Testis (tissue), 3 donors: Measurements from ENCODE around the gene SLC36A1. TPM values are rescaled to one million over a fixed set of nuclear protein-coding genes. Genes with fewer than 3 reads are reported as not detected.

Experiments used
- DNase-seq: peaks from one replicate; pipeline ENCODE4 v3.0.0-alpha.2; 2019
- H3K27ac ChIP-seq, 2 donors: fragments of 200-600 bp; sonication (generic); one replicate each; pipeline ENCODE4 v1.5.1; 2019
- H3K27me3 ChIP-seq: fragments of 200-600 bp; sonication (generic); one replicate; pipeline ENCODE4 v1.5.1; 2019
- H3K36me3 ChIP-seq: fragments of 200-600 bp; sonication (generic); one replicate; pipeline ENCODE4 v1.5.1; 2017; ENCODE audit warnings: low read depth; ENCODE audit errors: missing control alignments
- H3K4me1 ChIP-seq: fragments of 200-600 bp; sonication (generic); one replicate; pipeline ENCODE4 v1.5.1; 2019
- H3K4me3 ChIP-seq, 2 donors: fragments of 200-600 bp; sonication (generic); one replicate each; pipeline ENCODE4 v1.5.1; 2017 to 2019
- H3K9me3 ChIP-seq: fragments of 200-600 bp; sonication (generic); one replicate; pipeline ENCODE4 v1.5.1; 2017
- POLR2A ChIP-seq: fragments of 450-650 bp; IDR thresholded peaks from one replicate; pipeline ENCODE4 v1.6.1; 2017; ENCODE audit warnings: antibody characterized with exemption, mild to moderate bottlenecking, moderate library complexity
- WGBS, 2 donors: methylation state at CpG; one replicate each; pipeline ENCODE4 v1.1.5; 2018; 5-methylcytosine and 5-hydroxymethylcytosine counted together
- intact Hi-C: fragments of 100-400 bp; cut with DNase I; formaldehyde crosslinking; loops from one replicate; pipeline ENCODE4 v1.15.1; 2023; ENCODE audit warnings: low total_unique reads
- polyA plus RNA-seq: library from polyadenylated mRNA; stranded (reverse); fragments of 350-450 nt; fragmentation: Illumina TruSeq; extraction: RNeasy Lipid Tissue Mini Kit (QIAGEN cat#74804); gene quantifications from one replicate; pipeline ENCODE4 v1.2.3, GENCODE V29; 2014; ENCODE audit warnings: low read depth, low replicate concordance; ENCODE audit not compliant: insufficient read depth
- total RNA-seq, 2 donors: library from RNA; depleted of rRNA; stranded (reverse); fragments of >200 nt; gene quantifications; one replicate each; pipeline ENCODE4 v1.2.3, GENCODE V29; 2016
- TF ChIP-seq, protein P1 (sequence below), 3 experiments: fragments of 450-650 bp in 2 of 3; fragments of 200-600 bp in 1 of 3; sonication (generic) in 1 of 3; IDR thresholded peaks; one replicate each; pipeline ENCODE4 v1.5.1; 2016 to 2019; ENCODE audit warnings: antibody characterized with exemption in 3 of 3, mild to moderate bottlenecking in 2 of 3, moderate library complexity in 1 of 3

Gene SLC36A1
- total and polyA plus RNA-seq, 3 donors from 2014 or later: 31.2 to 33.4 (median 31.3) TPM

DNA sequence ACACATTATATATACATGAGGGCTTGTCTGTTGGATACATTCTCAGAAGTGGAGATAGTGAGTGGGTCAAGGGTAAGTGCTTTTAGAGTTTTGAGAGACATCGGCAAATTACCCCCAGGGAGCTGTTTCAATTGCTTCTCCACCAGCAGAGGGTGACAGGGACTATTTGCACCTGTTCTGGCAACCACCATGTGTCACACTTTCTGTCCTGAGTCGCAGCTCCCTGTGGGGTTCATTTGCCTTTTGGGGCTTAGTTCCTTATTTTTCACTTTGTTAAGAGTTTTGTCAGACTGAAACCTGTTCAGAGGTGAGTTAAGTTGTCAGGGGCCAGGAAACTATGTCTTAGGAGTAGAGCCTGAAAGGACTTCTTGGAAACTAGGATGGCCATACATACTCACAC lies 20.1 kb upstream of the SLC36A1 start:
- no peaks in the 10 kb centered on the region for H3K4me1 ChIP-seq
- H3K9me3 ChIP-seq: no peaks in the 10 kb centered on the region
- no peaks in the 10 kb centered on the region for H3K27me3 ChIP-seq
- intact Hi-C loops: no loop called here
- no peak overlapping the region for H3K4me3 ChIP-seq
- DNase-seq: no peak
- TF ChIP-seq, protein P1, sequence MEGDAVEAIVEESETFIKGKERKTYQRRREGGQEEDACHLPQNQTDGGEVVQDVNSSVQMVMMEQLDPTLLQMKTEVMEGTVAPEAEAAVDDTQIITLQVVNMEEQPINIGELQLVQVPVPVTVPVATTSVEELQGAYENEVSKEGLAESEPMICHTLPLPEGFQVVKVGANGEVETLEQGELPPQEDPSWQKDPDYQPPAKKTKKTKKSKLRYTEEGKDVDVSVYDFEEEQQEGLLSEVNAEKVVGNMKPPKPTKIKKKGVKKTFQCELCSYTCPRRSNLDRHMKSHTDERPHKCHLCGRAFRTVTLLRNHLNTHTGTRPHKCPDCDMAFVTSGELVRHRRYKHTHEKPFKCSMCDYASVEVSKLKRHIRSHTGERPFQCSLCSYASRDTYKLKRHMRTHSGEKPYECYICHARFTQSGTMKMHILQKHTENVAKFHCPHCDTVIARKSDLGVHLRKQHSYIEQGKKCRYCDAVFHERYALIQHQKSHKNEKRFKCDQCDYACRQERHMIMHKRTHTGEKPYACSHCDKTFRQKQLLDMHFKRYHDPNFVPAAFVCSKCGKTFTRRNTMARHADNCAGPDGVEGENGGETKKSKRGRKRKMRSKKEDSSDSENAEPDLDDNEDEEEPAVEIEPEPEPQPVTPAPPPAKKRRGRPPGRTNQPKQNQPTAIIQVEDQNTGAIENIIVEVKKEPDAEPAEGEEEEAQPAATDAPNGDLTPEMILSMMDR (IDR thresholded peaks at IDR 0.05): no peak
- no peak for TF ChIP-seq POLR2A
- H3K36me3 ChIP-seq: no peaks in the 10 kb centered on the region
- WGBS, 2 donors: 89 to 93% methylated on average over 2 of the region's 2 CpGs
- H3K27ac ChIP-seq: no peak overlapping the region

DNA sequence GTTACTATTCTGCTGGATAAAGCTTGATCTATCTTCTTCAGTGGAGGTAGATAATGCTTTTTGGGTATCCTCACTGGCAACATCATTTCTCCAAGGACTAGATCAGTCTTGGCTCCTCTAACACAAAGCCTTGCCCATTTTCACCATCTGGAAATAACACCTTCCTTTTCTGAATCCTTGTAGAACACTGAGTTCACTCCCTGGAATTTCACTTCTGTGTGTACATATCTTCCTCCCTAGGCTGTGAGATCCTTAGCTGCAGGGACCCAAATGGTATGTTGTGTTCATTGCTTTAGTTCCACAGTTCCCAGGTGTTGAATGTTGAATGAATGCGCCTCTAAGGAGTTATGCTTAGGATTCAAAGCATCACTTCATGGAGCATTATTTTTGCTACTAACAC lies 16.7 kb upstream of the SLC36A1 start:
- Histone ChIP-seq H3K4me1 (no peaks in the 10 kb centered on the region), H3K27me3 (no peaks in the 10 kb centered on the region), H3K9me3 (no peaks in the 10 kb centered on the region), H3K27ac (no peak overlapping the region), H3K36me3 (no peaks in the 10 kb centered on the region), H3K4me3 (no peak overlapping the region)
- 89 to 100% methylated on average over 1 of the region's 1 CpG for WGBS, 2 donors
- DNase-seq: no peak
- no peak for TF ChIP-seq POLR2A
- TF ChIP-seq, protein P1 (IDR thresholded peaks at IDR 0.05): no peak
- intact Hi-C loops: no loop called here

DNA sequence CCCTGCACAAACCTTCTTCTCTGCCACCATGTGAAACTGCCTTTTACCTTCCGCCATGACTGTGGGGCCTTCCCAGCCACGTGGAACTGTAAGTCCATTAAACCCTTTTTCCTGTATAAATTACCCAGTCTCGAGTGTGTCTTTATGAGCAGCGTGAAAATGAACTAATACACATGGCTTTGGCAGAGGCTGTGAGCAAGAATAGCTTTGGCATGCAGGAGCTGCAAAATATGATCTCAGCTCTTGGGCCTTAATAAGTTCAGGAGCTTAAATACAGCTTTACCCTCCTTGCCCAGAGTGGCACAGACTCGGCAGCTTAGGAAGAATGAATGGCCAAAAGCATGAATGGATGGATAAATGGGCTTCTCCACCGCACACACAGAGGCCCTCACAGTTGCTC lies 15.7 kb upstream of the SLC36A1 start:
- 81 to 85% methylated on average over 6 of the region's 6 CpGs for WGBS, 2 donors
- intact Hi-C loops: no loop called here
- no peaks in the 10 kb centered on the region for H3K4me1 ChIP-seq
- H3K27me3 ChIP-seq: no peaks in the 10 kb centered on the region
- TF ChIP-seq POLR2A: no peak
- TF ChIP-seq, protein P1 (IDR thresholded peaks at IDR 0.05): no peak
- H3K36me3 ChIP-seq: no peaks in the 10 kb centered on the region
- no peak overlapping the region for H3K4me3 ChIP-seq
- H3K27ac ChIP-seq: no peak overlapping the region
- DNase-seq: no peak
- H3K9me3 ChIP-seq: no peaks in the 10 kb centered on the region

DNA sequence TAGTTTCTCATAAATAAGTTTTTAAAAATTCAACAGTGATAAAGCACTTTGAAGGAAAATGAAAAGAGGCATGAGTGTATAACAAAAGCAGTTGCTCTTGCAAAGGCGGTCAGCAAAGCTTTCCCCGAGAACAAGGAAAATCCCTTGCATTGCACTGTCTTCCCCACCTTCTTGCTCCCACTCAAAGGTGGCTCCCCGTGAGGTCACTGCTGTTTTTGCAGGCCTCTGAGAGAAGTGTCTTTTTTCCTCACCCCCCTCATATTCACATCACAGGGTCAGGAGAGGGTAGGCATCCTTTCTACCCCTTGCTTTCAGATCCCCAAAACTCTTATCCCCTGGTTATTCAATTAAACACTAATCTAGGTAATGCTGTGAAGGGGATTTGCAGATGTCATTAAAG lies 15.2 kb upstream of the SLC36A1 start:
- DNase-seq: no peak
- no peak overlapping the region for H3K27ac ChIP-seq
- no peak for TF ChIP-seq POLR2A
- TF ChIP-seq, protein P1 (IDR thresholded peaks at IDR 0.05): no peak
- no peak overlapping the region for H3K4me3 ChIP-seq
- no peaks in the 10 kb centered on the region for H3K9me3 ChIP-seq
- 94 to 95% methylated on average over 3 of the region's 3 CpGs for WGBS, 2 donors
- intact Hi-C loops: no loop called here
- no peaks in the 10 kb centered on the region for H3K27me3 ChIP-seq
- no peaks in the 10 kb centered on the region for H3K4me1 ChIP-seq
- no peaks in the 10 kb centered on the region for H3K36me3 ChIP-seq

DNA sequence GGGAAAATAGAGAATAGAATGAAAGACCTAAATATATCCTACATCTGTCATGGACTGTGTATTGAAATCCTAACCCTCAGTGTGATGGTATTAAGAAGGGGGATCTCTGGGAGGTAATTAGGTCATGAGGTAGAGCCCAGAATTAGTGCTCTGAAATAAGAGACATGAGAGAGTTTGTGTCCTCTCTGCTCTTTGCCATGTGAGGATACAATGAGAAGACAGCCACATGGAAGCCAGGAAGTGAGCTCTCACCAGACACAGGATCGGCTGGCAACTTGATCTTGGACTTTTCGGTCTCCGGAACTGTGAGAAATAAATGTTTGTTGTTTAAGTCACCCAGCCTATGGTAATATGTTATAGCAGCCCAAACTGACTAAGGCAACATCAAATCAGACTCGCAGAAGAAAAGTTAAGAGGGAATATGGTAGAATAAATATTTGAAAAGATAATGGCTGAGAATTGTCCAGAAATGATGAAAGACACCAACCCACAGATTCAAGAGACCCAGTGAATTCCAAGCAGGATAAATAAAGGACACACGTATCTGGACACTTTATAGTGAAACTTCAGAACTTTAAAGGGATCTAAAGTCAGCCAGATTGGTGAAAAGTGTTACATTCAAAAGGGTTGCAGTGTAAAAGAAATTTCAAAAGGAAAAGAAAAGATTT lies 12.7 kb upstream of the SLC36A1 start:
- DNase-seq: no peak
- no peak overlapping the region for H3K4me3 ChIP-seq
- no peaks in the 10 kb centered on the region for H3K36me3 ChIP-seq
- no peaks in the 10 kb centered on the region for H3K27me3 ChIP-seq
- TF ChIP-seq, protein P1 (IDR thresholded peaks at IDR 0.05): no peak
- TF ChIP-seq POLR2A: no peak
- no peaks in the 10 kb centered on the region for H3K9me3 ChIP-seq
- H3K27ac ChIP-seq: no peak overlapping the region
- intact Hi-C loops: no loop called here
- 95 to 96% methylated on average over 5 of the region's 5 CpGs for WGBS, 2 donors
- H3K4me1 ChIP-seq: no peaks in the 10 kb centered on the region
